Measurements from ENCODE around the gene SLC6A4. TPM values are rescaled to one million over a fixed set of nuclear protein-coding genes. Genes with fewer than 3 reads are reported as not detected.

The SLC6A4 gene
- polyA plus RNA-seq, 1 of the 3 experiments (the other 2 are of a cell fraction): 0.12 TPM

DNA sequence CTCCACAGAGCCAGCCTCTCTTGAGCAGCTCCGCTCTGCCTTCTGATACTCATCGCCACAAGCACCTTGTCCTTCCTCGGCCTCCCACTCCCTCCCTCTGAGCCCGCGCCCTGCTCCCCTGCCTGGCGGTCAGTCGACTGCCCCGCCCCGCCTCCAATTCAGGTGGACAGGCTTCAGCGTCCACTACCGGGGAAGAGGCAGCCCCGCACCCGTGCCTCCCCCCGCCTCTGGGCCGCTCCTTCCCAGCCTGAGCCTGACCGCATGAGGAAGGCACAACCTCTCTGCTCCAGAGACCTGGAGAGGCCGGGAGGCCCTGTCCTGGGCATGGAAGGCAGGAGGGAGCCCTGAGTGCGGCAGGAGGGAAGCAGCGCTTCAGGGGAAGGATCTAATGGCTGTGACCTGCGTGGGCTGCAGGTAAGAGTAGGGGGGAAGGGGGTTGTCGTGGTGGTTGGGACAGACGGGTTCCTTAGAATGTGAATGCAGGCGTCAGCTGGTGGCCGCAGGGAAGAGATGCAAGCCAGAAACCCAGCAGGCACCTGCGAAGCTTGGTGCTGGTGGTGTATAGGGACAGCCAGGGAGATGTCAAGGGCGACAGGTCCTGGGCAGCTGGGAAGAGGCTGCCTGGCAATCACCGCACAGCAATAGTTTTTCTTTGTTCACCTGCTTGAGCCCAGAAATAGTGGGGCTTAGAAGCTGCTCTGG is 3.0 kb upstream of the SLC6A4 start:
- ChIA-PET POLR2A (no interaction called here), CTCF (interaction anchor here (1.0 to 6.0 kb wide), 6 partner anchors 10 to 134 kb away, joined by 3 to 65 read pairs (median 8); no protein-coding TSS in a partner anchor)
- Histone ChIP-seq H3K9me3 (no peaks in the 10 kb centered on the region), H3F3A (replicated peaks; ENCODE audit: insufficient read depth) (no peaks in the 10 kb centered on the region), H3K27me3 (ENCODE audit: insufficient read depth) (peaks cover 24% of the 10 kb centered on the region), H3K9me2 (no peaks in the 10 kb centered on the region), H3K4me2 (no peak overlapping the region), H3K4me1 (ENCODE audit: control insufficient read depth in 1 of 2, insufficient read depth in 2 of 2, low read depth in 1 of 2, low read length in 1 of 2) (peaks cover 0 to 8% of the 10 kb centered on the region in 2 experiments; a peak in 1 of 4 replicates), H3K79me2 (ENCODE audit: insufficient read depth) (no peaks in the 10 kb centered on the region), H4K20me1 (ENCODE audit: insufficient read depth) (no peaks in the 10 kb centered on the region), H3K36me3 (replicated peaks in 1 of 2; ENCODE audit: control insufficient read depth in 1 of 2, insufficient read depth in 2 of 2, low read length in 1 of 2) (no peaks in the 10 kb centered on the region), H3K9ac (no peak overlapping the region), H3K27ac (ENCODE audit: low read depth in 2 of 2, low read length in 1 of 2) (no peak overlapping the region), H3K4me3 (ENCODE audit: low read depth in 2 of 2, low read length in 1 of 2) (no peak overlapping the region), H2AFZ (ENCODE audit: low read depth) (no peak overlapping the region)
- WGBS (ENCODE audit: low lambda C conversion rate): 92% methylated on average over 25 of the region's 27 CpGs
- DNase-seq: no peak
- TF ChIP-seq ELF1 (IDR thresholded peaks at IDR 0.05): no peak
- TF ChIP-seq YY1 (IDR thresholded peaks at IDR 0.05; ENCODE audit: low read depth): no peak
- TF ChIP-seq, protein P1, sequence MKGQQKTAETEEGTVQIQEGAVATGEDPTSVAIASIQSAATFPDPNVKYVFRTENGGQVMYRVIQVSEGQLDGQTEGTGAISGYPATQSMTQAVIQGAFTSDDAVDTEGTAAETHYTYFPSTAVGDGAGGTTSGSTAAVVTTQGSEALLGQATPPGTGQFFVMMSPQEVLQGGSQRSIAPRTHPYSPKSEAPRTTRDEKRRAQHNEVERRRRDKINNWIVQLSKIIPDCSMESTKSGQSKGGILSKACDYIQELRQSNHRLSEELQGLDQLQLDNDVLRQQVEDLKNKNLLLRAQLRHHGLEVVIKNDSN (IDR thresholded peaks at IDR 0.05; ENCODE audit: borderline replicate concordance, low read depth): no peak
- TF ChIP-seq FOXJ3 (CRISPR knock-in tag; IDR thresholded peaks at IDR 0.05): no peak
- TF ChIP-seq TCF12 (IDR thresholded peaks at IDR 0.05): no peak
- no peak for TF ChIP-seq MXI1 (IDR thresholded peaks at IDR 0.05; ENCODE audit: low read depth, low read length)
- TF ChIP-seq POLR2AphosphoS5 (IDR thresholded peaks at IDR 0.05; ENCODE audit: low read depth, low read length): no peak
- TF ChIP-seq, protein P2, sequence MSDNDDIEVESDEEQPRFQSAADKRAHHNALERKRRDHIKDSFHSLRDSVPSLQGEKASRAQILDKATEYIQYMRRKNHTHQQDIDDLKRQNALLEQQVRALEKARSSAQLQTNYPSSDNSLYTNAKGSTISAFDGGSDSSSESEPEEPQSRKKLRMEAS (IDR thresholded peaks at IDR 0.05; ENCODE audit: low read depth): no peak
- no peak for TF ChIP-seq TEAD4 (IDR thresholded peaks at IDR 0.05; ENCODE audit: borderline replicate concordance, insufficient read depth)

DNA sequence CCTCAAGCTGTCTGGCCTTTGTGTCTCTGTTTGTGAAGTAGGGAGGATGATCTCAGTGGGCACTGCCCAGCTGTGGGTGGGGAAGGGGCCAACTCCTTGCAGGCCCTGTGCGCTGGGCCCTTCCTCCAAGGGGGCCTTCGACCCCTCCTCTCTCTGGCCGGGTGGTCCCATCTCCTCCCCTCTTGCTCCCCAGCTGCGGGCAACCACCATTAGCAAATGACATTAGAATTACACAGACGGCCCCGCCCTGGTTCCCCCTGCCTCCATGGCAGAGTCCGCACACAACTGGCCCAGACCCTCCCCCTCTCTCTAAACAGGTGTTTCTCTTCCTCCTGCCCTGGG is 2.5 kb upstream of the SLC6A4 start:
- H3K27ac ChIP-seq (ENCODE audit: low read depth in 2 of 2, low read length in 1 of 2): no peak overlapping the region
- no peak for DNase-seq
- 84% methylated on average over 6 of the region's 7 CpGs for WGBS (ENCODE audit: low lambda C conversion rate)
- H3K79me2 ChIP-seq (ENCODE audit: insufficient read depth): no peaks in the 10 kb centered on the region
- H3K36me3 ChIP-seq (replicated peaks in 1 of 2; ENCODE audit: control insufficient read depth in 1 of 2, insufficient read depth in 2 of 2, low read length in 1 of 2): no peaks in the 10 kb centered on the region
- H3K9ac ChIP-seq: no peak overlapping the region
- ChIA-PET CTCF (interaction anchor here (1.0 to 6.0 kb wide), 6 partner anchors 10 to 134 kb away, joined by 3 to 65 read pairs (median 6); no protein-coding TSS in a partner anchor), POLR2A (no interaction called here)
- TF ChIP-seq YY1 (IDR thresholded peaks at IDR 0.05; ENCODE audit: low read depth): no peak
- TF ChIP-seq, protein P3, sequence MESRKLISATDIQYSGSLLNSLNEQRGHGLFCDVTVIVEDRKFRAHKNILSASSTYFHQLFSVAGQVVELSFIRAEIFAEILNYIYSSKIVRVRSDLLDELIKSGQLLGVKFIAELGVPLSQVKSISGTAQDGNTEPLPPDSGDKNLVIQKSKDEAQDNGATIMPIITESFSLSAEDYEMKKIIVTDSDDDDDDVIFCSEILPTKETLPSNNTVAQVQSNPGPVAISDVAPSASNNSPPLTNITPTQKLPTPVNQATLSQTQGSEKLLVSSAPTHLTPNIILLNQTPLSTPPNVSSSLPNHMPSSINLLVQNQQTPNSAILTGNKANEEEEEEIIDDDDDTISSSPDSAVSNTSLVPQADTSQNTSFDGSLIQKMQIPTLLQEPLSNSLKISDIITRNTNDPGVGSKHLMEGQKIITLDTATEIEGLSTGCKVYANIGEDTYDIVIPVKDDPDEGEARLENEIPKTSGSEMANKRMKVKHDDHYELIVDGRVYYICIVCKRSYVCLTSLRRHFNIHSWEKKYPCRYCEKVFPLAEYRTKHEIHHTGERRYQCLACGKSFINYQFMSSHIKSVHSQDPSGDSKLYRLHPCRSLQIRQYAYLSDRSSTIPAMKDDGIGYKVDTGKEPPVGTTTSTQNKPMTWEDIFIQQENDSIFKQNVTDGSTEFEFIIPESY (IDR thresholded peaks at IDR 0.05; ENCODE audit: borderline replicate concordance, low read depth): no peak
- TF ChIP-seq, protein P2 (IDR thresholded peaks at IDR 0.05; ENCODE audit: low read depth): no peak
- no peak for TF ChIP-seq CHD2 (IDR thresholded peaks at IDR 0.05; ENCODE audit: low read length, partially characterized antibody)
- TF ChIP-seq, protein P4, sequence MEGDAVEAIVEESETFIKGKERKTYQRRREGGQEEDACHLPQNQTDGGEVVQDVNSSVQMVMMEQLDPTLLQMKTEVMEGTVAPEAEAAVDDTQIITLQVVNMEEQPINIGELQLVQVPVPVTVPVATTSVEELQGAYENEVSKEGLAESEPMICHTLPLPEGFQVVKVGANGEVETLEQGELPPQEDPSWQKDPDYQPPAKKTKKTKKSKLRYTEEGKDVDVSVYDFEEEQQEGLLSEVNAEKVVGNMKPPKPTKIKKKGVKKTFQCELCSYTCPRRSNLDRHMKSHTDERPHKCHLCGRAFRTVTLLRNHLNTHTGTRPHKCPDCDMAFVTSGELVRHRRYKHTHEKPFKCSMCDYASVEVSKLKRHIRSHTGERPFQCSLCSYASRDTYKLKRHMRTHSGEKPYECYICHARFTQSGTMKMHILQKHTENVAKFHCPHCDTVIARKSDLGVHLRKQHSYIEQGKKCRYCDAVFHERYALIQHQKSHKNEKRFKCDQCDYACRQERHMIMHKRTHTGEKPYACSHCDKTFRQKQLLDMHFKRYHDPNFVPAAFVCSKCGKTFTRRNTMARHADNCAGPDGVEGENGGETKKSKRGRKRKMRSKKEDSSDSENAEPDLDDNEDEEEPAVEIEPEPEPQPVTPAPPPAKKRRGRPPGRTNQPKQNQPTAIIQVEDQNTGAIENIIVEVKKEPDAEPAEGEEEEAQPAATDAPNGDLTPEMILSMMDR (IDR thresholded peaks at IDR 0.05): no peak
- H3K27me3 ChIP-seq (ENCODE audit: insufficient read depth): peaks cover 24% of the 10 kb centered on the region
- H3K4me1 ChIP-seq (ENCODE audit: control insufficient read depth in 1 of 2, insufficient read depth in 2 of 2, low read depth in 1 of 2, low read length in 1 of 2): peaks cover 0 to 8% of the 10 kb centered on the region in 2 experiments; a peak in 1 of 4 replicates
- H3K9me3 ChIP-seq: no peaks in the 10 kb centered on the region
- no peak overlapping the region for H2AFZ ChIP-seq (ENCODE audit: low read depth)
- no peaks in the 10 kb centered on the region for H3F3A ChIP-seq (replicated peaks; ENCODE audit: insufficient read depth)
- H4K20me1 ChIP-seq (ENCODE audit: insufficient read depth): no peaks in the 10 kb centered on the region
- no peak overlapping the region for H3K4me3 ChIP-seq (ENCODE audit: low read depth in 2 of 2, low read length in 1 of 2)
- no peaks in the 10 kb centered on the region for H3K9me2 ChIP-seq
- H3K4me2 ChIP-seq: no peak overlapping the region
